Stimulated activated CD8-positive, alpha-beta memory T cell treated with anti-CD3 and anti-CD28 coated beads, Interleukin-15, amount 100 ng/mL, for 24 hours (primary cell): Measurements from ENCODE around the gene SF3B4.

Experiments used
- DNase-seq: peaks from one replicate; pipeline ENCODE4 v3.0.0-alpha.2; 2020; ENCODE audit warnings: low read depth

SF3B4 gene

GRCh38 chr1:149932474-149932873, 4.9 kb upstream of the SF3B4 start:
- no peak for DNase-seq

DNA sequence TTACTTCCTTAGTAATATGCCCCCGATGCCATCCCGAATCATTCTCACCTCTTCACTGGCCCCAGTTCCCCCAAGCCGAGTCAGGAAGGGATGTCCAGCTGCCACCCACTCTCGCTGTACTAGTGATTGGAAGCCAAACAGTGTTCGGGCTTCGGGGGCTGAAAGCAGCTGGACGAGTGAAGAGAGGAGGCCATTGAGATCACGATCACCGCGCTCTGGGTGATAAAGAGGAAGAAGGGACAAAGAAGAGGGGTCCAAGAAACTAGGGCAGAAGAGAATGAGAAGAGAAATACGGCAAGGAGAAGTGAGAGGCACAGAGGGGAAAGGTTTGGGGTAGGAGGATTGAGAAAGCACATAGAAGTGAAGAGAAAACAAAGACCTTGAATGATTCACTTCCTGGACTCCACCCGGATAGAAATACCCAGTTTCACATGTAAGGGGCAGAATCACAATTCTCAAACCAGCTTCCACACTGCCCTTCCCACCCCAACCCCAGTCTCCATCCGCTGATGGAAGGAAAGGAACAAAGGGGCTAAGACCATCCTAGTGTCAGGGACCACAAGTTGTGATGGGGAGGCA, 3.7 kb upstream of the SF3B4 start:
- DNase-seq = no peak

DNA sequence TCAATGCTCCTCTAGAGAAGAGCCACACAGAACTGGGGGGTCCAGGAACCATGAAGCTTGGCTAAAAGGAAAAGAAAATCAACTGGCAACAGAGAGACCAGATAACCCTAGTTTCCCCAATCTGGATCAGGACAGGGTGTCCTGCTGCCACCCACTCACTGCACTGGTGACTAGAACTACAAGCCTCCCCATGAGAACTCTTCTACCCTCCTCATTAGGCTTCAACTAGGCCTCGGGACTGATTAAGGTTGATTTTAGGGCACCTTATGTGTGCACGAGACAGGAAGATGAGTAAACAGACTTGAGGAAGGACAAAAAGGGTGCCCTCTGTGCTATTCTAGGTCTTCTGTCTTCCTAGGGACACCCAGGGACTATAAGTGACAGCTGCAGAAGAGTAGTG, 2.3 kb upstream of the SF3B4 start:
- no peak for DNase-seq

DNA sequence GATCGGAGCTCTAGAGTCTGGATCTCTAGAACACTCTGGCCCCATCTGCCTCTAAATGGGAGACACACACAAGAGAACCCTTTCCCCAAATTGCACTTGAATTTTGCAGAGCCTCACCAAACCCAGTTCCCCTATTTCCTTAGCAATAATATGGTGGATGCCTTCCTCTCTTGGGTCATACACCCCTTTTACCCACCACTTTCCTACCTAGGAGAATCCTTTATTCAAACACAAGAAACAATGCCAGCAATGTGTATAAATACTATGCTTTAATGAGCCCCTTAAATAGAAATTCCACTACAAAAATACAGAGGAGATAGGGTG, 760 bp upstream of the SF3B4 start:
- no peak for DNase-seq

GRCh38 chr1:149927056-149927562, 494 bp downstream of the SF3B4 start:
- no peak for DNase-seq

- DNase-seq = no peak
Measured at GRCh38 chr1:149926296-149926695, 1.3 kb downstream of the SF3B4 start.

DNA sequence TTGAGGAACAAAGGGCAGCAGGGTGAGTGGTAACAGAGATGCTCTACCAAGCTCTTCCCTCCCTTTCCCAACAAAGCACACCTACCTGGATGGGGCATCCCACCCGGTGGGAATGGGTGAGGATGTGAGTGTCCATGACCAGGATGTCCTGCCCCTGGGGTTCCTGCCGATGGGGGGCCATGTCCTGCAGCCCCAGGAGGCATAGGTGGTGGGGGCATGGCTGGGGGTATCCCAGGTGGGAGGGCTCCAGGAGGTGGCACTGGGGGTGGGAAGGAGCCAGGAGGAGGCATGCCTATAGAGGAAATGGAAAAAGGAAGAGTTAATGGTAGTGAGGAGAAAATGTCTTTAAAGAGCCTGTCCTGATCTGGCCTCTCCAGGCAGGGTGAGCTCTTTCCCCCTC, 1.9 kb downstream of the SF3B4 start:
- DNase-seq = no peak

DNA sequence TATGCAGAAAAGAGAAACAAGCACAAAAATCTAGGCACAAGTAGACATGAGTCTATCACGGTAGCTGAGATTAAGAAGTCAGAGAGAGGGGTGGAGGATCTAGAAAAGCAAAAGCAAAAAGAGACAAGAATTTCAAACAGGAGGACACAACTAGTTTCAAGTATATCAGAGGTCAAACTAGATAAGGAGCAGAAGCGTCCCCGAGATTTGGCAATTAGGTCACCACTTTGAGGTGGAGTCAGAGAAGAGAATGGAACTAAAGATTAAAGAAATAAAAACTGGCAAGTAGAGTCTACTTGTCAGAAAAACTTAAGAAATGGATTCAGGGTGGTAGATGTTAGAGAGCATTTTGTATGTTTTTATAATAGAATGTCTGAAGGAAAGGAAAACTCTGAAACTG, 2.3 kb downstream of the SF3B4 start:
- no peak for DNase-seq

DNA sequence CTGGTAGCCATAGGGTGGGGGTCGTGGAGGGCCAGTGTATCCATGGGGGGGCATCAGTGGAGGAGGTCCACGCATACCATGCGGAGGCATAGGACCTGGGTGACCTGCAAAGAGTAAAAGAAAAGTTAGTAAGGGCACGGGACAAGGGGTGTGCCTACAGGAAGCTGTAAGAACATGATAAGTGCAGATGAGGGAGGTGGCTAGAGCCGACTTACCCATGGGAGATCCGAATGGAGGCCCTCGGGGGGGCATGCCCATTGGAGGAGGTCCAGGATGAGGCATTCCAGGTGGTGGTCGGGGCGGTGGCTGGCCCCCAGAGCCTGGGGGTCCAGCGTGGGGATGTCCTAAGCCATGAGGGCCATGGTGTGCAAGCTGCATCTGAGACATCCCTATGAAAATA, 4.0 kb downstream of the SF3B4 start:
- DNase-seq = no peak

DNA sequence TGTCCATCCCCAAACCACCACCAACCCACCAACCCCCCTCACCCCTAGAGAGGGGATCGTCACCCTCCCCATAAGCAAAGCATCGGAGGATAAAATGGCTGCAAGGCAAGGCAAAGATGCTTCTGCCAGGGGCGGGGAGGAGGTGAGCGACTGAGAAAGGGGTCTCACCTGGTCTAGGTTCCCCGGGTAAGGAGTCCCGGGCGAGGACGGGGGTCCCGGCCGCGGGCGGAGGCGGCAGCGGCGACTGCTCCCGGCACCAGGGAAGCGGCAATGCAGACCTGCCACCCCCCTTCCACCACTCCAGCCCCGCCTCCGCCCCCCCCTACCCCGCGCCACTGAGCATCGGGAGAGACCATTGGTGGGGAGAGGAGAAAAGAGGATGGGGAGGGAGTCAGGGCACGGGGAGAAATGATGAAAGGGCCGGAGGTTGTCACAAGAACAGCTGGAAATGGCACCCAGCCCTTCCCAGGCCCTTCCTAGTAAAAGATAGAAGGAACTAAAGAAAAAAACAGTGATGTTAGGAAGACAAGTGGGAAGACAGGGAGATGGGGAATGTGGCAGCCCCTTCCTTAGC, 9.9 kb downstream of the SF3B4 start, which contains the start of gene SV2A:
SV2A (minus strand) TSS at position 274 of the 574 bp plus-strand sequence. CDS start 4,004 bp downstream, outside the sequence.
- DNase-seq = no peak

DNA sequence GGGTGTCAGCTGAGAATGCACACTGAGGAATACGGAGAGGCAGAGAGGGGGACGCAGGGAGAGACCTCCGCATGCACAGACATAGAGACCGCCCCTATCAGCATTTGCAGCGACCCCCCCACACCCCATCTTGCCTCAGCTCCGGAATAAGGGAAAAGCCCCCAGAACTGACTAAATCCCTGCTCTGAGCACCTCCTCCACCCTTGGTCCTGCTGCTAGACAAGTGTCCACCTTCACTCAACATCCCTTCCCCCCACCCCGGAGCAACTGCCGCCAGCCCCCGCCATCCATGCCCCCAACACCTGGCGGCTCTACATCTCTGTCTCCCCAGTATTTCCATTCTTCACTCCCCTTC, 10.7 kb downstream of the SF3B4 start:
- no peak for DNase-seq

GRCh38 chr1:149916193-149916897, 11.3 kb downstream of the SF3B4 start:
- no peak for DNase-seq

- DNase-seq = no peak
Measured at GRCh38 chr1:149915429-149916192, 12.0 kb downstream of the SF3B4 start.

DNA sequence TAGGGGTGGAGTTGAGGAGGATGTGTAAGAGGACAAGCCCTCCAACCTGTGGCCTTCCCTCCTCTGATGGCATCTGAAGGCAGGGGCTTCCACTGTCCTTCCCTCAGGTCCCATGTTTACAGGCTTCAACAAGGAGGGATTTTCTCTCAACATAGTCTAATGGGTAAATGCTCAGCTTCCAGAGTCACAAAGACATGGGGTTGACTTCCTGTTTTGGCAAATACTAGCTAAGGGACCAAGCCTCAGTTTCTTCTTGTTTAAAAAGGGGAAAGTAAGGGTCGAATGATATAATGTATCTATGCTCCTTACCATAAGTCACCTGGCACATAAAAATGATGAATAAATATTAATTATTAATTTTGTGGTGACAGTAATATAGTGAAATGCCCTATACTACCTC, 13.1 kb downstream of the SF3B4 start:
- DNase-seq = no peak

DNA sequence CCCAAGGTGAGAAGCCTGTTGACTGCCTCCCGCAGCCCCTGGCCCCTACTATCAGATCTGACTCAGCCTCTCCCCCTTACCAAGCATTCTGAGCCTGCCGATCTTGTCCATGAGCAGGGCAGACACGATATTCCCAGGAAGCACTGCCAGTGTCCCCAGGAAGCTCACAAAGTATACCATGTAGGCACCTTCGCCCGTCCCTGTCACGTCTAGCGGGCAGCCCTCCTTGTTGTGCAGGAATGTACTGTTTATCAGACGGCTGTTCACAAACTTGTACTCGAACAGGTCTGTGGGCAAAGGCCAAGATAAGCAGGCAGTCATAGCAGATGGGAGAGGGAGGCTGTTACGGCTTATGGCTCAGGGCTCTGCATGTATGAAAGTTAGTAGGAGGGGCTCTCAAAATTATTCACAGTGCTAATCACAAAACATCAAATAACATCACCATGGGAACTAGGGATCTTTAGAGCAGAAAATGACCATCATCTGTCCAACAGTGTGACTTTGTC, 21.0 kb downstream of the SF3B4 start:
- no peak for DNase-seq

- no peak for DNase-seq
Measured at GRCh38 chr1:149903836-149904491, 23.6 kb downstream of the SF3B4 start.

GRCh38 chr1:149899460-149900284, 27.9 kb downstream of the SF3B4 start, which contains the start of gene BOLA1:
TSS of gene BOLA1 (plus strand) at chr1:149899568. CDS start at chr1:149900060, 492 bp downstream.
- peak; percentile 54 for DNase-seq

DNA sequence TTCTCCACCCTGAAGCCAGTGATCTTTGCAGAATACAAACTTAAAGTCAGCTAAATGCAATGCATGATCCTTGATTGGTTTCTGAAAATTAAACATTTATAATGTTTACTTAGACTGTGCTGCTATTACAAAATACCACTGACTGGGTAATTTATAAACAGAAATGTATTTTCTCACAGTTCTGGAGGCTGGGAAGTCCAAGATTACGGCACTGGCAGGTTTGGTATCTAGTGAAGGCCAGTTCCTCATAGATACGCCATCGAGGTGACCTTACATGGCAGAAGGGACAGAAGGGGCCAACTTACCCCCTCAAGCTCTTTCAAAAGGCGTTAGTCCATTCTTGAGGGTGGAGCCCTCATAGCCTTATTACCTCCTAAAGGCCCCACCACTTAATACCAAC, 31.0 kb downstream of the SF3B4 start:
- no peak for DNase-seq

DNA sequence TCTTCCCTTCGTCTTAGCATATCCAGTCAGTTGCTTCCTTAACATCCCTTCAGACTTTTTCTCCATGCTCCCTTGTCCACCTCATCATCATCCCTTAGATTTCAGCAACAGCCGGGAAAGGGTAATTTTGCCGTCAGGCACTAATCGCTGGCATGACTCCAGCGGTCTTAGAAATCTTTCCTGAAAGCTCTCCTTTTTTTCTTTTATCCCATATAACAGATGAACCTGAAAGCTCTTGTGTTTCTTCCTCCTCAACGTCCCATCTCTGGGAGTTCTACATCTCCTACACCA, 38.7 kb downstream of the SF3B4 start:
- DNase-seq = no peak

DNA sequence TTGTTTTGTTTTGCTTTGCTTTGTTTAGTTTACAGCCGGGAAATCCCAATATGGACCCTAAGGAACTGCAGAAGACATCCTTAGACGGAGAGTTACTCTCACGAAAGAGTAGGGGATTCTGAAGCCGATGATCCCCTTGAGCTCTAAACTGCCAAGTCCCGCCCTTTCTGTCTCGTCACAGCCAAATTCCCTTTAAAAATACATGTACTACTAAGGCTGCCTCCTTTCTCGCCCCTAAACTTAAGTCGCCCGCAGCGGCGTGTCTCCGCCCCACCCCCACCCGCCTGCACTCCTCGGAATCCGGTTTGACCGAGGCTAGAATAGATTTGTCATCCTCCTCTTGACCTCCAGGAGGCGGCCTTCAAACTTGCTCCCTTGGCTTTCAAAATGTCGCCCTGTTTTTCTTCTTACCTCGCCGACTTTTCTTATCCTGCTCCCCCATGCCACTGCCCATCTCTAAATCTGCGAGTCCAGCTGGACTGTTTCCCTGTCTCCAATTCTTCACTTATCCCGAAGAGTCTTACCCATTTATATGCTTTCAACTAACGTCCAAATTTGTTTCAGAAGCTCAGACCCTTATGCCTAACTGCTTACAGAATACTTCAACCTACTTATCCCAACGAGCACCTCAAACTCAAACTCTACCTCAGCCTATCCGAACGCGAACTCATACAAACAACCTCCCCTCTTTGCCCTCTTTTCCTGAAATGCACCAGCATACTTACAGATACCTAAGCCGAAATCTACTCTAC, 39.2 kb downstream of the SF3B4 start:
- peak; percentile 53 for DNase-seq
